GM23338 (cell line): Measurements from ENCODE around the gene ZNF784. TPM values are rescaled to one million over a fixed set of nuclear protein-coding genes. Genes with fewer than 3 reads are reported as not detected.

Source experiments
- EZH2 ChIP-seq: fragments of 200-600 bp; sonication (generic); IDR thresholded peaks from one replicate; pipeline ENCODE4 v1.8.0; 2017; ENCODE audit warnings: antibody characterized with exemption, mild to moderate bottlenecking, low read depth; ENCODE audit not compliant: unreplicated experiment
- EZH2phosphoT487 ChIP-seq: fragments of 200-600 bp; sonication (generic); IDR thresholded peaks from one replicate; pipeline ENCODE4 v1.8.1; 2018; ENCODE audit warnings: antibody characterized with exemption; ENCODE audit not compliant: unreplicated experiment
- JUNB ChIP-seq: IDR thresholded peaks from one replicate; pipeline ENCODE4 v1.6.1; 2016; ENCODE audit warnings: antibody characterized with exemption; ENCODE audit not compliant: unreplicated experiment
- NANOG ChIP-seq: IDR thresholded peaks from 2 replicates; pipeline ENCODE4 v1.6.1; 2016; ENCODE audit warnings: antibody characterized with exemption, borderline replicate concordance
- POLR2AphosphoS5 ChIP-seq: IDR thresholded peaks from 2 replicates; pipeline ENCODE4 v1.6.1; 2016; ENCODE audit warnings: antibody characterized with exemption, low read depth
- STAT1 ChIP-seq: IDR thresholded peaks from one replicate; pipeline ENCODE4 v1.6.1; 2016; ENCODE audit warnings: antibody characterized with exemption; ENCODE audit not compliant: unreplicated experiment
- ZNF114 ChIP-seq: fragments of 250-450 bp; sonication (Bioruptor Pico); IDR thresholded peaks from 2 replicates; pipeline ENCODE4 v1.5.0; 2020; ENCODE audit warnings: mild to moderate bottlenecking, moderate library complexity
- ZNF331 ChIP-seq: fragments of 250-450 bp; sonication (Bioruptor Pico); IDR thresholded peaks from 2 replicates; pipeline ENCODE4 v1.5.0; 2020; ENCODE audit warnings: low read depth, mild to moderate bottlenecking, moderate library complexity
- ZNF462 ChIP-seq: fragments of 250-450 bp; sonication (Bioruptor Pico); IDR thresholded peaks from 2 replicates; pipeline ENCODE4 v1.5.0; 2020; ENCODE audit warnings: mild to moderate bottlenecking, moderate library complexity
- polyA plus RNA-seq: library from polyadenylated mRNA; unstranded; fragments of >200 nt; fragmentation: Nextera tagmentation; extraction: Ambion mirVana; gene quantifications from 2 replicates; pipeline ENCODE4 v1.2.1, GENCODE V29; 2016
- total RNA-seq: library from RNA; depleted of rRNA; stranded (reverse); fragments of >200 nt; shearing (Covaris generic); gene quantifications from 2 replicates; pipeline ENCODE4 v1.2.3, GENCODE V29; 2014
- TF ChIP-seq, protein P1 (sequence below): IDR thresholded peaks from 2 replicates; pipeline ENCODE4 v1.6.1; 2016; ENCODE audit warnings: antibody characterized with exemption

ZNF784 gene
- total and polyA plus RNA-seq, 2 experiments from 2014 or later, result 1.5 to 6.7 TPM

DNA sequence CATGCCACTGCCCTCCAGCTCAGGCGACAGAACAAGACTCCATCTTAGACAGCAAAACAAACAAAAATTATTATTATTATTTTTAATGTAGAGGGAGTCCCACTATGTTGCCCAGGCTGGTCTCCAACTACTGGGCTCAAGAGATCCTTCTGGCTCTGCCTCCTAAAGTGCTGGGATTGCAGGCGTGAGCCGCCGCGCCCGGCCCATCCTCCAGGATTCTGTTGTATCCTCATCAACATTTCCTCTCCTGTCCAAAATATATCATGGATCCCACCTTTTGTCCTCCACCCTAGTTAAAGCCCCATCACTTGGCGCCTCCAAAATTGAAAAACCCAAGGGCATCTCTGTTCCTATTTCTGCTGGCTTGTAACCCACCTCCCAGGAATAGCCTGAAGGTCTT is 1.2 kb downstream of the ZNF784 start (continued):
- TF ChIP-seq ZNF462 (CRISPR knock-in tag), result no peak
- no peak for TF ChIP-seq JUNB
- TF ChIP-seq ZNF331 (CRISPR knock-in tag), result no peak
- TF ChIP-seq ZNF114 (CRISPR knock-in tag), result no peak
- TF ChIP-seq EZH2, result no peak
- no peak for TF ChIP-seq EZH2phosphoT487
- no peak for TF ChIP-seq NANOG
- no peak for TF ChIP-seq STAT1
- no peak for TF ChIP-seq POLR2AphosphoS5
- TF ChIP-seq, protein P1, sequence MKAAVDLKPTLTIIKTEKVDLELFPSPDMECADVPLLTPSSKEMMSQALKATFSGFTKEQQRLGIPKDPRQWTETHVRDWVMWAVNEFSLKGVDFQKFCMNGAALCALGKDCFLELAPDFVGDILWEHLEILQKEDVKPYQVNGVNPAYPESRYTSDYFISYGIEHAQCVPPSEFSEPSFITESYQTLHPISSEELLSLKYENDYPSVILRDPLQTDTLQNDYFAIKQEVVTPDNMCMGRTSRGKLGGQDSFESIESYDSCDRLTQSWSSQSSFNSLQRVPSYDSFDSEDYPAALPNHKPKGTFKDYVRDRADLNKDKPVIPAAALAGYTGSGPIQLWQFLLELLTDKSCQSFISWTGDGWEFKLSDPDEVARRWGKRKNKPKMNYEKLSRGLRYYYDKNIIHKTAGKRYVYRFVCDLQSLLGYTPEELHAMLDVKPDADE, result no peak
